Mesenchymal stem cell (in vitro differentiated cells and primary cell): ENCODE measurements around the gene ENPP1.
A peak's percentile ranks its signal among the peaks of the same experiment; 100 is the strongest.

Experiments used
- DNase-seq: peaks from one replicate; pipeline ENCODE4 v3.0.0-alpha.2; 2013
- H2AFZ ChIP-seq: one replicate; pipeline ENCODE4 v1.6.1; 2013; ENCODE audit warnings: low read depth, mild to moderate bottlenecking, control low read depth, inconsistent platforms, low read length, moderate library complexity
- H2AK5ac ChIP-seq: 2 replicates; pipeline ENCODE4 v1.6.1; 2013; ENCODE audit warnings: low read length, moderate library complexity, mild to moderate bottlenecking, inconsistent platforms; ENCODE audit not compliant: severe bottlenecking
- H2BK120ac ChIP-seq: one replicate; pipeline ENCODE4 v1.6.1; 2013; ENCODE audit warnings: low read depth, mild to moderate bottlenecking, inconsistent platforms, low read length, moderate library complexity
- H2BK12ac ChIP-seq, 2 experiments: one replicate each; pipeline ENCODE4 v1.6.1; 2013; ENCODE audit warnings: inconsistent platforms in 2 of 2, low read length in 2 of 2, mild to moderate bottlenecking in 2 of 2, moderate library complexity in 2 of 2, control low read depth in 1 of 2
- H2BK15ac ChIP-seq: one replicate; pipeline ENCODE4 v1.6.1; 2013; ENCODE audit warnings: mild to moderate bottlenecking, low read depth, inconsistent platforms; ENCODE audit not compliant: poor library complexity, severe bottlenecking
- H2BK5ac ChIP-seq: 2 replicates; pipeline ENCODE4 v1.6.1; 2013; ENCODE audit warnings: low read depth, mild to moderate bottlenecking, low read length, control low read depth, inconsistent platforms; ENCODE audit not compliant: poor library complexity, severe bottlenecking
- H3K14ac ChIP-seq, 2 experiments: one replicate each; pipeline ENCODE4 v1.6.1; 2013; ENCODE audit warnings: inconsistent platforms in 2 of 2, low read length in 2 of 2, control low read depth in 1 of 2, mild to moderate bottlenecking in 1 of 2, moderate library complexity in 1 of 2
- H3K18ac ChIP-seq, 2 experiments: one replicate each; pipeline ENCODE4 v1.6.1; 2013; ENCODE audit warnings: inconsistent platforms in 2 of 2, low read length in 2 of 2, control low read depth in 1 of 2, low read depth in 1 of 2, mild to moderate bottlenecking in 1 of 2
- H3K23ac ChIP-seq, 2 experiments: one replicate each; pipeline ENCODE4 v1.6.1; 2013; ENCODE audit warnings: inconsistent platforms in 2 of 2, low read length in 2 of 2, mild to moderate bottlenecking in 2 of 2, moderate library complexity in 2 of 2, control low read depth in 1 of 2
- H3K27ac ChIP-seq: 2 replicates; pipeline ENCODE4 v1.5.1; 2013; ENCODE audit warnings: mild to moderate bottlenecking, moderate library complexity, low read length, control low read depth, inconsistent platforms; ENCODE audit not compliant: poor library complexity, severe bottlenecking
- H3K27me3 ChIP-seq, 2 experiments: 2 replicates each; pipeline versions ENCODE4 v1.6.1 to v1.7.0; 2013; ENCODE audit warnings: low read length in 2 of 2, mild to moderate bottlenecking in 2 of 2, moderate library complexity in 2 of 2, control low read depth in 1 of 2, inconsistent platforms in 1 of 2; ENCODE audit not compliant: control insufficient read depth in 1 of 2, insufficient read depth in 1 of 2
- H3K36me3 ChIP-seq, 2 experiments: 2 replicates each; pipeline versions ENCODE4 v1.6.1 to v1.7.0; 2013; ENCODE audit warnings: low read length in 2 of 2, control low read depth in 1 of 2, inconsistent platforms in 1 of 2, low read depth in 1 of 2, mild to moderate bottlenecking in 1 of 2; ENCODE audit not compliant: insufficient read depth in 2 of 2, control insufficient read depth in 1 of 2
- H3K4ac ChIP-seq, 2 experiments: one replicate each; pipeline ENCODE4 v1.6.1; 2013; ENCODE audit warnings: inconsistent platforms in 2 of 2, low read length in 2 of 2, mild to moderate bottlenecking in 2 of 2, moderate library complexity in 2 of 2, control low read depth in 1 of 2, low read depth in 1 of 2
- H3K4me1 ChIP-seq: 2 replicates; pipeline ENCODE4 v1.6.1; 2013; ENCODE audit warnings: low read depth, low read length, control low read depth; ENCODE audit not compliant: control insufficient read depth, insufficient read depth
- H3K4me2 ChIP-seq: 2 replicates; pipeline ENCODE4 v1.6.1; 2013; ENCODE audit warnings: low read length, mild to moderate bottlenecking, inconsistent platforms; ENCODE audit not compliant: poor library complexity, severe bottlenecking
- H3K4me3 ChIP-seq, 2 experiments: 2 replicates each; pipeline versions ENCODE4 v1.5.1 to v1.7.0; 2013; ENCODE audit warnings: low read length in 2 of 2, mild to moderate bottlenecking in 2 of 2, control low read depth in 1 of 2, low read depth in 1 of 2; ENCODE audit not compliant: insufficient read depth in 1 of 2
- H3K79me1 ChIP-seq: replicated peaks from 2 replicates; pipeline ENCODE4 v1.6.1; 2013; ENCODE audit warnings: mild to moderate bottlenecking, control low read depth, low read length, inconsistent platforms; ENCODE audit not compliant: poor library complexity, severe bottlenecking
- H3K9ac ChIP-seq: 2 replicates; pipeline ENCODE4 v1.7.0; 2013; ENCODE audit warnings: mild to moderate bottlenecking, low read length, moderate library complexity
- H3K9me3 ChIP-seq: 2 replicates; pipeline ENCODE4 v1.7.0; 2013; ENCODE audit warnings: mild to moderate bottlenecking, low read length; ENCODE audit not compliant: control insufficient read depth
- H4K8ac ChIP-seq: one replicate; pipeline ENCODE4 v1.6.1; 2013; ENCODE audit warnings: inconsistent platforms, mild to moderate bottlenecking, low read length, moderate library complexity
- H4K91ac ChIP-seq: one replicate; pipeline ENCODE4 v1.6.1; 2013; ENCODE audit warnings: mild to moderate bottlenecking, low read length, inconsistent platforms
- WGBS: methylation state at CpG from one replicate; pipeline ENCODE4 v1.1.7; 2013; ENCODE audit warnings: mixed read lengths; 5-methylcytosine and 5-hydroxymethylcytosine counted together

The ENPP1 gene

GRCh38 chr6:131846023-131846663 lies 38.3 kb downstream of the ENPP1 start:
- Histone ChIP-seq H3K4me3 (no peak overlapping the region), H4K8ac (no peak overlapping the region), H2BK12ac (no peak overlapping the region), H3K18ac (no peak overlapping the region), H2AK5ac (no peak overlapping the region), H2BK15ac (no peak overlapping the region), H2BK120ac (no peak overlapping the region), H3K14ac (no peak overlapping the region), H3K9me3 (no peaks in the 10 kb centered on the region), H3K4me1 (no peaks in the 10 kb centered on the region), H3K27ac (no peak overlapping the region), H3K36me3 (peaks cover 0 to 3% of the 10 kb centered on the region in 2 experiments), H3K4me2 (no peak overlapping the region), H3K27me3 (no peaks in the 10 kb centered on the region), H3K23ac (no peak overlapping the region), H3K4ac (no peak overlapping the region), H3K9ac (no peak overlapping the region), H2BK5ac (no peak overlapping the region), H2AFZ (no peak overlapping the region), H4K91ac (no peak overlapping the region), H3K79me1 (no peaks in the 10 kb centered on the region)
- DNase-seq = no peak
- WGBS = 94% methylated on average over 7 of the region's 7 CpGs

- Histone ChIP-seq H3K14ac (no peak overlapping the region), H4K91ac (no peak overlapping the region), H4K8ac (no peak overlapping the region), H3K4me1 (no peaks in the 10 kb centered on the region), H3K4ac (no peak overlapping the region), H3K4me3 (no peak overlapping the region), H2AK5ac (no peak overlapping the region), H2BK5ac (no peak overlapping the region), H3K36me3 (peaks cover 0 to 3% of the 10 kb centered on the region in 2 experiments), H2BK120ac (no peak overlapping the region), H2BK15ac (no peak overlapping the region), H3K9me3 (no peaks in the 10 kb centered on the region), H2AFZ (no peak overlapping the region), H3K18ac (no peak overlapping the region), H3K27ac (no peak overlapping the region), H3K27me3 (no peaks in the 10 kb centered on the region), H3K9ac (no peak overlapping the region), H3K4me2 (no peak overlapping the region), H2BK12ac (no peak overlapping the region), H3K23ac (no peak overlapping the region), H3K79me1 (no peaks in the 10 kb centered on the region)
- WGBS = 92% methylated on average over 2 of the region's 2 CpGs
- no peak for DNase-seq
These were observed 39.1 kb downstream of the ENPP1 start for GRCh38 chr6:131846905-131847304.

- no peak overlapping the region for H4K91ac ChIP-seq
- no peak overlapping the region for H3K18ac ChIP-seq
- no peak overlapping the region for H3K4me2 ChIP-seq
- no peak for DNase-seq
- no peak overlapping the region for H3K14ac ChIP-seq
- no peak overlapping the region for H2BK120ac ChIP-seq
- H4K8ac ChIP-seq = no peak overlapping the region
- 97% methylated on average over 6 of the region's 6 CpGs for WGBS
- no peak overlapping the region for H3K4me3 ChIP-seq
- H3K27me3 ChIP-seq = no peaks in the 10 kb centered on the region
- peaks cover 0 to 3% of the 10 kb centered on the region in 2 experiments for H3K36me3 ChIP-seq
- no peak overlapping the region for H3K27ac ChIP-seq
- H3K4ac ChIP-seq = no peak overlapping the region
- H2AK5ac ChIP-seq = no peak overlapping the region
- H2BK15ac ChIP-seq = no peak overlapping the region
- H3K9ac ChIP-seq = no peak overlapping the region
- no peak overlapping the region for H3K23ac ChIP-seq
- no peak overlapping the region for H2BK12ac ChIP-seq
- H3K79me1 ChIP-seq = no peaks in the 10 kb centered on the region
- H2AFZ ChIP-seq = no peak overlapping the region
- no peaks in the 10 kb centered on the region for H3K9me3 ChIP-seq
- no peaks in the 10 kb centered on the region for H3K4me1 ChIP-seq
- no peak overlapping the region for H2BK5ac ChIP-seq
These were observed 42.0 kb downstream of the ENPP1 start for GRCh38 chr6:131849799-131850198.

GRCh38 chr6:131851049-131851769 lies 43.4 kb downstream of the ENPP1 start:
- H3K9me3 ChIP-seq = no peaks in the 10 kb centered on the region
- H3K23ac ChIP-seq = no peak overlapping the region
- no peak overlapping the region for H2BK120ac ChIP-seq
- DNase-seq = no peak
- no peak overlapping the region for H2BK15ac ChIP-seq
- no peak overlapping the region for H4K91ac ChIP-seq
- H2AK5ac ChIP-seq = no peak overlapping the region
- no peak overlapping the region for H2BK12ac ChIP-seq
- no peak overlapping the region for H2AFZ ChIP-seq
- no peak overlapping the region for H3K9ac ChIP-seq
- H3K4me1 ChIP-seq = no peaks in the 10 kb centered on the region
- no peaks in the 10 kb centered on the region for H3K27me3 ChIP-seq
- no peak overlapping the region for H3K27ac ChIP-seq
- no peak overlapping the region for H3K4ac ChIP-seq
- H3K36me3 ChIP-seq = peaks cover 0 to 6% of the 10 kb centered on the region in 2 experiments
- no peak overlapping the region for H3K14ac ChIP-seq
- WGBS = 98% methylated on average over 2 of the region's 8 CpGs
- H3K4me2 ChIP-seq = no peak overlapping the region
- H3K4me3 ChIP-seq = no peak overlapping the region
- peak overlapping the region; percentile 54 for H4K8ac ChIP-seq
- H2BK5ac ChIP-seq = no peak overlapping the region
- no peaks in the 10 kb centered on the region for H3K79me1 ChIP-seq
- no peak overlapping the region for H3K18ac ChIP-seq
